Neural crest cell (in vitro differentiated cells): ENCODE measurements around the gene SMAD3. TPM values are rescaled to one million over a fixed set of nuclear protein-coding genes. Genes with fewer than 3 reads are reported as not detected.

Experiments used
- DNase-seq: peaks from one replicate; pipeline ENCODE4 v3.0.0; 2021; ENCODE audit warnings: low read depth, mixed read lengths, low spot score
- H3K27ac Mint-ChIP-seq: one replicate; pipeline ENCODE4 v1.8.0; 2021; ENCODE audit warnings: mild to moderate bottlenecking, mixed read lengths; ENCODE audit not compliant: unreplicated experiment
- H3K27me3 Mint-ChIP-seq: 2 replicates; pipeline ENCODE4 v1.8.0; 2021; ENCODE audit warnings: low read depth, mild to moderate bottlenecking, mixed read lengths
- H3K36me3 Mint-ChIP-seq: 2 replicates; pipeline ENCODE4 v1.8.0; 2021; ENCODE audit warnings: low read depth, mild to moderate bottlenecking, mixed read lengths
- H3K4me1 Mint-ChIP-seq: 2 replicates; pipeline ENCODE4 v1.8.0; 2021; ENCODE audit warnings: mixed read lengths
- H3K4me3 Mint-ChIP-seq: one replicate; pipeline ENCODE4 v1.8.0; 2021; ENCODE audit warnings: mild to moderate bottlenecking, mixed read lengths
- H3K9me3 Mint-ChIP-seq: 2 replicates; pipeline ENCODE4 v1.8.0; 2021; ENCODE audit warnings: mixed read lengths
- total RNA-seq: library from RNA; stranded (reverse); gene quantifications from 2 replicates; pipeline ENCODE4 v1.2.1, GENCODE V29; 2021
- TF ChIP-seq, protein P1 (sequence below): fragments of 200-600 bp; sonication (generic); conservative IDR thresholded peaks from 2 replicates; pipeline ENCODE4 v1.5.0; 2021; ENCODE audit warnings: antibody characterized with exemption, mild to moderate bottlenecking

Gene SMAD3
- total RNA-seq, 1 donor from 2014 or later = 39.5 TPM

DNA sequence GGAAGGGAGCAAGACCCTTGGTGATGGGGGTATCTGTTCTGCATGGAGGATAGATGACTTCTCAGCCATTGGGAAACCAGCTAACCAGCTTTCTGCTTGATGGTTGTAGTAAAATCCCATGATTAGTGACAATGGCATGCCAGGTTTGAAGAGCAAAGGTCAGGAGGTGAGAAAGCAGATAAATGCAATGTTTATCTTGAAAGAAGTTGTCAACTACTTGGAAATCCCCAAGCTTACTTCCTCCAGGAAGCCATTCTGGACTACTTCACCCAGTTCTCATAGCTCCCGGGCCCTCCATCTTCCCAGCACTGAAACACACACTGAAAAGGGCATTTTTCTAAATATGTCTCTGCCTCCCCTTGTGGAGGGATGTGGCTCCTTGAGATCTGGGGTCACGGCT, 51.3 kb downstream of the SMAD3 start:
- H3K36me3 Mint-ChIP-seq = peaks cover under 1% of the 10 kb centered on the region
- H3K9me3 Mint-ChIP-seq = no peaks in the 10 kb centered on the region
- no peak overlapping the region for H3K4me3 Mint-ChIP-seq
- H3K27me3 Mint-ChIP-seq = no peaks in the 10 kb centered on the region
- H3K4me1 Mint-ChIP-seq = peaks cover 38% of the 10 kb centered on the region
- TF ChIP-seq, protein P1, sequence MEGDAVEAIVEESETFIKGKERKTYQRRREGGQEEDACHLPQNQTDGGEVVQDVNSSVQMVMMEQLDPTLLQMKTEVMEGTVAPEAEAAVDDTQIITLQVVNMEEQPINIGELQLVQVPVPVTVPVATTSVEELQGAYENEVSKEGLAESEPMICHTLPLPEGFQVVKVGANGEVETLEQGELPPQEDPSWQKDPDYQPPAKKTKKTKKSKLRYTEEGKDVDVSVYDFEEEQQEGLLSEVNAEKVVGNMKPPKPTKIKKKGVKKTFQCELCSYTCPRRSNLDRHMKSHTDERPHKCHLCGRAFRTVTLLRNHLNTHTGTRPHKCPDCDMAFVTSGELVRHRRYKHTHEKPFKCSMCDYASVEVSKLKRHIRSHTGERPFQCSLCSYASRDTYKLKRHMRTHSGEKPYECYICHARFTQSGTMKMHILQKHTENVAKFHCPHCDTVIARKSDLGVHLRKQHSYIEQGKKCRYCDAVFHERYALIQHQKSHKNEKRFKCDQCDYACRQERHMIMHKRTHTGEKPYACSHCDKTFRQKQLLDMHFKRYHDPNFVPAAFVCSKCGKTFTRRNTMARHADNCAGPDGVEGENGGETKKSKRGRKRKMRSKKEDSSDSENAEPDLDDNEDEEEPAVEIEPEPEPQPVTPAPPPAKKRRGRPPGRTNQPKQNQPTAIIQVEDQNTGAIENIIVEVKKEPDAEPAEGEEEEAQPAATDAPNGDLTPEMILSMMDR = no peak
- no peak overlapping the region for H3K27ac Mint-ChIP-seq
- no peak for DNase-seq

DNA sequence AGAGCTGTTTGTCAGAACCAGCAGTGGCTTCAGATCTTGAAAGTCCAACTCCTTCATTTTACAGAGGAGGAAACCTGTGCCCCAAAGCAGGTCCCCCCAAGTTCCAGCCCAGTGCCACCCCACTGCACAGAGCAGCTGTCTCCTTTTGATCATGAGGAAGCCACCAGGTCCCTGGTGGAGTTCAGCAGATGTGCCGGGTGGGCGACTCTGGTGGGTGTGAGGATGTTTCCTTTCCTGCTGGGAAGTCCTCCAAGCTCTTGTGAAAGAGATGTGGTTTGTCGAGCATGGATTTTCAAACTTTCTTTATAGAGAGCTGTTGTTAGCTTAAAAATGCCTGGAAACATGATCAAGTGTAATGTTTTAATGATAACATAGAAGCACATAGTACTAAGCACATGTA, 52.0 kb downstream of the SMAD3 start:
- H3K4me3 Mint-ChIP-seq = no peak overlapping the region
- TF ChIP-seq, protein P1 = no peak
- no peaks in the 10 kb centered on the region for H3K27me3 Mint-ChIP-seq
- no peak overlapping the region for H3K27ac Mint-ChIP-seq
- no peaks in the 10 kb centered on the region for H3K9me3 Mint-ChIP-seq
- peaks cover 40% of the 10 kb centered on the region for H3K4me1 Mint-ChIP-seq
- no peak for DNase-seq
- H3K36me3 Mint-ChIP-seq = no peaks in the 10 kb centered on the region

DNA sequence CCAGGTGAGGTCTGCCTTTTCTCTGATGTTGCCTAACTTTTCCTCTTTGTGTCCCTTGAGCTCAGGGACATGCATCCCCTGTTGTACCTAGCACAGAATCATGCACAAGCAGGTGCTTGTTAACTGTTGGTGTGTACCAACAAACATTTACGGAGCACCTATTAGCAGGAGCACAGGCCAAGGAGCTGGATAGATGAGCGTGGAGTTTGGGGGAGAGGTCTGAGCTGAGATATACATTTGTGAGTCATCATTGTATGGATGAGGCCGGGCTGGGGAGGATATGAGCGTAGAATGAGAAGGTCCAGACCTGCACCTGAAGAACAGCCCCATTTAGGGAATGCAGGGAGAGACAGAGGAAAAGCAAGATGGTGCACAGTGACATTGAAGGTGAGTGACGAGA, 53.4 kb downstream of the SMAD3 start:
- no peak overlapping the region for H3K27ac Mint-ChIP-seq
- H3K4me3 Mint-ChIP-seq = no peak overlapping the region
- peaks cover 40% of the 10 kb centered on the region for H3K4me1 Mint-ChIP-seq
- TF ChIP-seq, protein P1 = no peak
- no peak for DNase-seq
- no peaks in the 10 kb centered on the region for H3K36me3 Mint-ChIP-seq
- no peaks in the 10 kb centered on the region for H3K9me3 Mint-ChIP-seq
- no peaks in the 10 kb centered on the region for H3K27me3 Mint-ChIP-seq

DNA sequence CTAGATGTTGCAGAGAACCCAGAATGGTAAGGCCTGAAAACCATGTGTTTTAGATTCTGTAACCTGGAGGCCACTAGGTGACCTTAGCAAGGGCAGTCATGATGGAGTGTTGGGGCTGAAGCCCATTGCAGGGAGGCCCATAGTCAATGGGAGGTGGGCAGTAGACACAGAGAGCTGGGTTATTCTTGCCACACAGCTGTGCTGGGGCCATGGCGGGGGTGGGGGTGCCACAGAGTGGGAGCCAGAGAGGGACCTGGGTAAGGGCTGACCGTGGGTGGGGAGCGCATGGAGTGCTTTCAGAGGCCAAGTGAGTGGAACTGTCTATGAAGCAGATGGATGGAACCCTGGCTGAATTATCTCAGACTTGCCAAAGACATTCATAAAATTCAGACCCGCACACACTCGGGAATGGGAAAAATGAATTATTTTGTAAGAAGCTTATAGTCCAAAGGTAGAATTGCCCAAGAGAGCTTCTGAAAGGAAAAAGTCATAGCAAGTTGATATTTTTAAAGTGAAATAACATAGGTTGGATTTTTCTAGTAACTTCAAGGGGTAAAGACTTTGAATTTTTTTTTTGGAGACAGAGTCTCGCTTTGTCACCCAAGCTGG, 53.9 kb downstream of the SMAD3 start:
- TF ChIP-seq, protein P1 = no peak
- H3K27ac Mint-ChIP-seq = no peak overlapping the region
- H3K4me3 Mint-ChIP-seq = no peak overlapping the region
- H3K4me1 Mint-ChIP-seq = peaks cover 43% of the 10 kb centered on the region
- no peaks in the 10 kb centered on the region for H3K27me3 Mint-ChIP-seq
- no peaks in the 10 kb centered on the region for H3K9me3 Mint-ChIP-seq
- no peak for DNase-seq
- no peaks in the 10 kb centered on the region for H3K36me3 Mint-ChIP-seq

DNA sequence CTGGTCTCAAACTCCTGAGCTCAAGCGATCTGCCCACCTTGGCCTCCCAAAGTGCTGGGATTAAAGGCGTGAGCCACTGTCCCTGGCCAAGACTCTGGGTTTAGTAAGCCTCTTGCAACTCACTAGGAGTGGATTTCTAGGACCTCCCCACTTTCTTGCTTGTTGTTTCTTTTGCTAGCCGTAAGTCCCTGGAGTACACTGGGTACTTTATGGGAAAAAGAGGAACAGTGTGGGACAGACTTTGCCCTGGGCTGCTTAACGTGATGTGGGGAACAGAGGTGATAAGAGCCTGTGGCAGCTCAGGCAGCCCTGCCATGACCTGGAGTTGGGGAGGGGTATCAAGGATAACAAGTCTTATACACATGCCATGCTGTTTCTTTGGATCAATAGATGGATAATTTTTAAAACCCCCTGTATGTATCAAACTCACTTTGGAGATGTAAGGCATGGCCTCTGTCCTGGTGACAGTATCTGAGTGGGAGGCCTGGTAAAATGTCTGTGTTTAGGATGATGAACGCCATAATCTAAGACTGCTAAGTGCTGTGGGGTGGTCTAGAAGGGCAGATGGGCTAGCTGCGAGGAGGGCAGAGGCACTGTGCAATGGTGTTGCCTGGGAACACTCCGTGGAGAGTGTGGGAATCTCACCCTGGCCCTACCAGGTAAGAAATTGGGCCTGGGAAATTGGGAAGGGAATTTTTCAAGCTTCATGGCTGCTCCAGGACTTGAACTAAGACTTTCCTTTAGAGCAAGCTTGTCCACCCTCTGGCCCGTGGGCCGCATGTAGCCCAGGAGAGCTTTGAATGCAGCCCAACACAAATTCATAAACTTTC, 54.8 kb downstream of the SMAD3 start:
- Mint-ChIP-seq H3K4me3 (no peak overlapping the region), H3K4me1 (peaks cover 49% of the 10 kb centered on the region), H3K9me3 (no peaks in the 10 kb centered on the region), H3K27me3 (no peaks in the 10 kb centered on the region), H3K27ac (no peak overlapping the region), H3K36me3 (no peaks in the 10 kb centered on the region)
- TF ChIP-seq, protein P1 = no peak
- DNase-seq = no peak
